CD4-positive, alpha-beta T cell treated with Interleukin-17A for 4 hours (primary cell): ENCODE measurements around the gene ARHGDIB.

Experiments used
- DNase-seq: peaks from one replicate; pipeline ENCODE4 v3.0.0-alpha.2; 2020; ENCODE audit warnings: mixed read lengths

ARHGDIB gene

GRCh38 chr12:14961466-14962152 is at the start of gene ARHGDIB:
Gene ARHGDIB, minus strand, starts transcription at chr12:14961601. Its CDS starts 10,889 bp downstream, at chr12:14950712.
- peak; percentile 81 for DNase-seq

GRCh38 chr12:15011162-15011561 is 49.8 kb upstream of the ARHGDIB start:
- DNase-seq, result no peak

GRCh38 chr12:15007551-15007950 is 46.1 kb upstream of the ARHGDIB start:
- no peak for DNase-seq

GRCh38 chr12:15005064-15005463 is 43.7 kb upstream of the ARHGDIB start:
- DNase-seq, result no peak

- no peak for DNase-seq
These were observed 43.0 kb upstream of the ARHGDIB start for GRCh38 chr12:15004421-15004820.

GRCh38 chr12:15001733-15002382 is 40.5 kb upstream of the ARHGDIB start:
- DNase-seq, result no peak

GRCh38 chr12:15000575-15000974 is 39.2 kb upstream of the ARHGDIB start:
- no peak for DNase-seq

GRCh38 chr12:14999695-15000365 is 38.4 kb upstream of the ARHGDIB start:
- DNase-seq, result no peak

- no peak for DNase-seq
These were observed 37.8 kb upstream of the ARHGDIB start for GRCh38 chr12:14999021-14999694.

GRCh38 chr12:14997998-14998397 is 36.6 kb upstream of the ARHGDIB start:
- DNase-seq, result no peak

GRCh38 chr12:14995583-14996425 is 34.4 kb upstream of the ARHGDIB start:
- DNase-seq, result no peak

GRCh38 chr12:14994610-14995009 is 33.2 kb upstream of the ARHGDIB start:
- no peak for DNase-seq

GRCh38 chr12:14993537-14994266 is 32.3 kb upstream of the ARHGDIB start:
- no peak for DNase-seq

- DNase-seq, result no peak
These were observed 31.7 kb upstream of the ARHGDIB start for GRCh38 chr12:14993117-14993516.

- no peak for DNase-seq
These were observed 31.3 kb upstream of the ARHGDIB start for GRCh38 chr12:14992673-14993072.

- DNase-seq, result no peak
These were observed 29.7 kb upstream of the ARHGDIB start for GRCh38 chr12:14991069-14991468.

GRCh38 chr12:14989790-14990189 is 28.4 kb upstream of the ARHGDIB start:
- no peak for DNase-seq

- DNase-seq, result no peak
These were observed 26.6 kb upstream of the ARHGDIB start for GRCh38 chr12:14988035-14988434.

- no peak for DNase-seq
These were observed 25.0 kb upstream of the ARHGDIB start for GRCh38 chr12:14986449-14986848.

- no peak for DNase-seq
These were observed 23.4 kb upstream of the ARHGDIB start for GRCh38 chr12:14984766-14985285.

- DNase-seq, result no peak
These were observed 22.6 kb upstream of the ARHGDIB start for GRCh38 chr12:14984036-14984435.

GRCh38 chr12:14982991-14983390 is 21.6 kb upstream of the ARHGDIB start:
- peak; percentile 37 for DNase-seq
